SKM-1 treated with dmso at 0.1 percent for 144 hours (cell line): ENCODE results near the gene RGS7BP.
A peak's percentile ranks its signal among the peaks of the same experiment; 100 is the strongest.

Source experiments
- DNase-seq: peaks from one replicate; lab custom pipeline; 2025; ENCODE audit not compliant: unreplicated experiment; lab: John Stamatoyannopoulos, UW

RGS7BP gene

GRCh38 chr5:64629841-64630240 lies 124.0 kb downstream of the RGS7BP start:
- no peak for DNase-seq

GRCh38 chr5:64632251-64632650 lies 126.4 kb downstream of the RGS7BP start:
- no peak for DNase-seq

- DNase-seq = peak; percentile 19
Observed at GRCh38 chr5:64634997-64635686, 129.3 kb downstream of the RGS7BP start.

GRCh38 chr5:64637144-64637543 lies 131.3 kb downstream of the RGS7BP start:
- DNase-seq = peak; percentile 80

- no peak for DNase-seq
Observed at GRCh38 chr5:64637837-64638443, 132.1 kb downstream of the RGS7BP start.

GRCh38 chr5:64644831-64645230 lies 139.0 kb downstream of the RGS7BP start:
- DNase-seq = no peak

- DNase-seq = no peak
Observed at GRCh38 chr5:64646169-64646568, 140.4 kb downstream of the RGS7BP start.

- DNase-seq = no peak
Observed at GRCh38 chr5:64649512-64649911, 143.7 kb downstream of the RGS7BP start.

GRCh38 chr5:64653766-64654560 lies 148.1 kb downstream of the RGS7BP start:
- no peak for DNase-seq

GRCh38 chr5:64654561-64654938 lies 148.7 kb downstream of the RGS7BP start:
- DNase-seq = no peak

- DNase-seq = no peak
Observed at GRCh38 chr5:64655596-64655995, 149.8 kb downstream of the RGS7BP start.

- DNase-seq = no peak
Observed at GRCh38 chr5:64659289-64659688, 153.5 kb downstream of the RGS7BP start.
